ENCODE results near the gene SCFD2.

The SCFD2 gene

DNA sequence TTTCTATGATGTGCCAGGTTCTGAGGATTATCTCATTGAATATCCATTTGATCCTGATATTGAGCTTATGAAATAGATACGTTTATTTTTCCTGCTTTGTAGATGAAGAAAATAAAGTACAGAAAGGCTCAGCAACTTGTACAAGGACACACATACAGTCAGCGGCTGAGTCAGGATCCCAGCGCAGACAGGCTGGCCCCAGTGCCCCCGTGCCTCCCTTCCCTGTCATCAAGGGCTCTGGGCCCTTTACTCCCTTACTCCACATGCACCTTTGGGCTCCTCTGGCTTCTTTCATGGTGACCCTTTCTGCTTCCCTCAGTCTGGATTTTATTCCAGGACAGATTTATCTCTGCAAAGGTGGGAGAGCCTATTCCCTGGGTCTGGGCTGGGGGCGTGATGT is 490.9 kb downstream of the SCFD2 start:
- no peaks in the 10 kb centered on the region for H3K36me3 ChIP-seq (ENCODE audit: insufficient read depth, low read length)
- H3K4me2 ChIP-seq (ENCODE audit: insufficient read depth, low read length): no peak overlapping the region
- H2AFZ ChIP-seq (ENCODE audit: low read depth, low read length): no peak overlapping the region
- H3K9me3 ChIP-seq (ENCODE audit: insufficient read depth, low read length, severe bottlenecking): no peaks in the 10 kb centered on the region
- TF ChIP-seq, protein P1, sequence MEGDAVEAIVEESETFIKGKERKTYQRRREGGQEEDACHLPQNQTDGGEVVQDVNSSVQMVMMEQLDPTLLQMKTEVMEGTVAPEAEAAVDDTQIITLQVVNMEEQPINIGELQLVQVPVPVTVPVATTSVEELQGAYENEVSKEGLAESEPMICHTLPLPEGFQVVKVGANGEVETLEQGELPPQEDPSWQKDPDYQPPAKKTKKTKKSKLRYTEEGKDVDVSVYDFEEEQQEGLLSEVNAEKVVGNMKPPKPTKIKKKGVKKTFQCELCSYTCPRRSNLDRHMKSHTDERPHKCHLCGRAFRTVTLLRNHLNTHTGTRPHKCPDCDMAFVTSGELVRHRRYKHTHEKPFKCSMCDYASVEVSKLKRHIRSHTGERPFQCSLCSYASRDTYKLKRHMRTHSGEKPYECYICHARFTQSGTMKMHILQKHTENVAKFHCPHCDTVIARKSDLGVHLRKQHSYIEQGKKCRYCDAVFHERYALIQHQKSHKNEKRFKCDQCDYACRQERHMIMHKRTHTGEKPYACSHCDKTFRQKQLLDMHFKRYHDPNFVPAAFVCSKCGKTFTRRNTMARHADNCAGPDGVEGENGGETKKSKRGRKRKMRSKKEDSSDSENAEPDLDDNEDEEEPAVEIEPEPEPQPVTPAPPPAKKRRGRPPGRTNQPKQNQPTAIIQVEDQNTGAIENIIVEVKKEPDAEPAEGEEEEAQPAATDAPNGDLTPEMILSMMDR (IDR thresholded peaks at IDR 0.05; ENCODE audit: borderline replicate concordance, extremely low read depth, low read length, poor library complexity, severe bottlenecking): no peak
- TF ChIP-seq EZH2 (IDR thresholded peaks at IDR 0.05; ENCODE audit: borderline replicate concordance, low read depth, low read length, severe bottlenecking): no peak
- H3K79me2 ChIP-seq (ENCODE audit: insufficient read depth, low read length): no peaks in the 10 kb centered on the region
- ATAC-seq (ENCODE audit: insufficient read depth, low read depth) (no peak), DNase-seq (no peak)
- no peaks in the 10 kb centered on the region for H3K27me3 ChIP-seq (ENCODE audit: insufficient read depth, low read length, poor library complexity)
- H3K27ac ChIP-seq (ENCODE audit: low read length): no peak overlapping the region
- no peaks in the 10 kb centered on the region for H4K20me1 ChIP-seq (ENCODE audit: insufficient read depth, low read length)
- H3K4me1 ChIP-seq (ENCODE audit: insufficient read depth, low read length): peaks cover 13% of the 10 kb centered on the region
- no peak overlapping the region for H3K4me3 ChIP-seq (ENCODE audit: low read depth in 1 of 2, low read length in 2 of 2)
- H3K9ac ChIP-seq (ENCODE audit: low read depth, low read length): no peak overlapping the region

DNA sequence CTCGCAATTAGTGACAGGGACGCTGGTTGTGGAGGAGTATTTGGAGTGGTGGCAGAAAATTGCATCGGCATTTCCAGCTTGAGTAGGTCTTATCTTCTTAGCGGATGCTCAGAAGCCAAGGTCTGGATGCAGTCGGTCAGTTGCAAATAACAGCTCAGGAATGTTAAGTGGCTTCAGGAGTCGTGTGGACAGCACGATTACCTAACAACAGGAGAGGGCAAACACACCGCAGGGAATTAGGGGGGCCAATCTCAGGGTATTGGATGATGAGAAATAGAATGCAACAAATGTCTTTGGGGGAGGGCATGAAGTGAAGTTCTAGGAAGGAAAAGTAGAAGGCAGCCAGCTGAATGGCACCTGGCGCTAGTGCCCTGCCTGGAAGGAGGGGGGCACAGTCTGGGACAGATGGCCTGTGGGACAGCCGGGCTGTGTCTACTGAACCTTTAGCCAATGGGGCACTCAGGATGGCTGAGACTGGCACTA is 492.0 kb downstream of the SCFD2 start:
- H3K27ac ChIP-seq (ENCODE audit: low read length): no peak overlapping the region
- H3K4me2 ChIP-seq (ENCODE audit: insufficient read depth, low read length): no peak overlapping the region
- no peak overlapping the region for H3K9ac ChIP-seq (ENCODE audit: low read depth, low read length)
- DNase-seq (no peak), ATAC-seq (ENCODE audit: insufficient read depth, low read depth) (no peak)
- no peak for TF ChIP-seq EZH2 (IDR thresholded peaks at IDR 0.05; ENCODE audit: borderline replicate concordance, low read depth, low read length, severe bottlenecking)
- TF ChIP-seq, protein P1 (IDR thresholded peaks at IDR 0.05; ENCODE audit: borderline replicate concordance, extremely low read depth, low read length, poor library complexity, severe bottlenecking): no peak
- no peaks in the 10 kb centered on the region for H3K36me3 ChIP-seq (ENCODE audit: insufficient read depth, low read length)
- no peaks in the 10 kb centered on the region for H4K20me1 ChIP-seq (ENCODE audit: insufficient read depth, low read length)
- H3K27me3 ChIP-seq (ENCODE audit: insufficient read depth, low read length, poor library complexity): no peaks in the 10 kb centered on the region
- no peaks in the 10 kb centered on the region for H3K79me2 ChIP-seq (ENCODE audit: insufficient read depth, low read length)
- H3K9me3 ChIP-seq (ENCODE audit: insufficient read depth, low read length, severe bottlenecking): no peaks in the 10 kb centered on the region
- no peak overlapping the region for H2AFZ ChIP-seq (ENCODE audit: low read depth, low read length)
- H3K4me3 ChIP-seq (ENCODE audit: low read depth in 1 of 2, low read length in 2 of 2): no peak overlapping the region
- peaks cover 13% of the 10 kb centered on the region for H3K4me1 ChIP-seq (ENCODE audit: insufficient read depth, low read length)

DNA sequence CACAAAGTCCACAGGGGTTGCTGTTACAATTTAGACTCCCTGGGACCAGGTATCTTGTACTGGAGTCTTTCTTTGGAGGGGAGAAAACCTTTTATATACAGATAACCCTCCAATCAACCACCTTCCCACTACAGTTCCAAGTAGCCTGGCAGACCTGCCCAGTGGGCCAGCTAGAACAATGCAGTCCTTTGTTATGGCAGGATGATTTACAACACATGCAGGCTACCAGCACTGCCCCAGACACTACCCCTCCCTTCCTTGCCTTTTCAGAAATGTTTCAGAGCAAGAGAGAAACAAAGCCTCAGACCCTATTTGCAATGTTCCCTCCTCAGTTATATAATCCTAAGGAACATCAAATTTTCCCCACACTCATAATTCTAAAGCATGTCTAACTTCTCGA is 492.7 kb downstream of the SCFD2 start:
- H3K4me2 ChIP-seq (ENCODE audit: insufficient read depth, low read length): no peak overlapping the region
- ATAC-seq (ENCODE audit: insufficient read depth, low read depth) (no peak), DNase-seq (no peak)
- H3K27me3 ChIP-seq (ENCODE audit: insufficient read depth, low read length, poor library complexity): no peaks in the 10 kb centered on the region
- no peaks in the 10 kb centered on the region for H3K36me3 ChIP-seq (ENCODE audit: insufficient read depth, low read length)
- H3K79me2 ChIP-seq (ENCODE audit: insufficient read depth, low read length): no peaks in the 10 kb centered on the region
- H3K9ac ChIP-seq (ENCODE audit: low read depth, low read length): no peak overlapping the region
- H3K9me3 ChIP-seq (ENCODE audit: insufficient read depth, low read length, severe bottlenecking): no peaks in the 10 kb centered on the region
- H3K27ac ChIP-seq (ENCODE audit: low read length): no peak overlapping the region
- H3K4me3 ChIP-seq (ENCODE audit: low read depth in 1 of 2, low read length in 2 of 2): no peak overlapping the region
- H2AFZ ChIP-seq (ENCODE audit: low read depth, low read length): no peak overlapping the region
- TF ChIP-seq, protein P1 (IDR thresholded peaks at IDR 0.05; ENCODE audit: borderline replicate concordance, extremely low read depth, low read length, poor library complexity, severe bottlenecking): no peak
- no peak for TF ChIP-seq EZH2 (IDR thresholded peaks at IDR 0.05; ENCODE audit: borderline replicate concordance, low read depth, low read length, severe bottlenecking)
- peaks cover 13% of the 10 kb centered on the region for H3K4me1 ChIP-seq (ENCODE audit: insufficient read depth, low read length)
- no peaks in the 10 kb centered on the region for H4K20me1 ChIP-seq (ENCODE audit: insufficient read depth, low read length)

DNA sequence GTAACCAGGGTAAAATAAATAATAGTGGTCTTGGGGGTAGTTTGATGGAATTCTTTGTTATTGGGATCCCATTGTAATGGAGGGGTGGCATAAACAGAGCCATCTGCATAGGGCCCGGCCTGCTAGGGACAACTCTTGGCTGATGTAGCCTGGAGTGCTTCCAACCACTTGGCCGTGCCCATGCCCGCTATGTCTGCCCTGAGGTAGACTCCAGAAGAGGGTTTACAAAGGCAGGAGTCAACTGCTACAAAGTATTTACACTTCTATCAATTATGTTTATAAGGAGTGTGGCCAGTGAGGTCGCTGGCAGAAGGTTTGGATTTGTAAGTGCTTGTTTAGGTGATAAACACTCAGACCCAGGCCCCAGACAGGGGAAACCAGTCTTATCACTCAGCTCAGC is 495.6 kb downstream of the SCFD2 start:
- H3K36me3 ChIP-seq (ENCODE audit: insufficient read depth, low read length): no peaks in the 10 kb centered on the region
- H4K20me1 ChIP-seq (ENCODE audit: insufficient read depth, low read length): no peaks in the 10 kb centered on the region
- no peak overlapping the region for H3K27ac ChIP-seq (ENCODE audit: low read length)
- no peaks in the 10 kb centered on the region for H3K79me2 ChIP-seq (ENCODE audit: insufficient read depth, low read length)
- no peaks in the 10 kb centered on the region for H3K9me3 ChIP-seq (ENCODE audit: insufficient read depth, low read length, severe bottlenecking)
- TF ChIP-seq, protein P1 (IDR thresholded peaks at IDR 0.05; ENCODE audit: borderline replicate concordance, extremely low read depth, low read length, poor library complexity, severe bottlenecking): no peak
- no peak for TF ChIP-seq EZH2 (IDR thresholded peaks at IDR 0.05; ENCODE audit: borderline replicate concordance, low read depth, low read length, severe bottlenecking)
- no peak overlapping the region for H3K4me3 ChIP-seq (ENCODE audit: low read depth in 1 of 2, low read length in 2 of 2)
- no peaks in the 10 kb centered on the region for H3K27me3 ChIP-seq (ENCODE audit: insufficient read depth, low read length, poor library complexity)
- H2AFZ ChIP-seq (ENCODE audit: low read depth, low read length): no peak overlapping the region
- no peak overlapping the region for H3K4me2 ChIP-seq (ENCODE audit: insufficient read depth, low read length)
- ATAC-seq (ENCODE audit: insufficient read depth, low read depth) (no peak), DNase-seq (no peak)
- H3K9ac ChIP-seq (ENCODE audit: low read depth, low read length): no peak overlapping the region
- no peaks in the 10 kb centered on the region for H3K4me1 ChIP-seq (ENCODE audit: insufficient read depth, low read length)

Measured in DND-41 (cell line).